Activated T-cell treated with anti-CD3 and anti-CD28 coated beads, Interleukin-2, amount 50 U/mL, for 48 hours (primary cell): ENCODE data around the gene ATG13.
"Not testable (repeated sequence)": the region's sequence is repeated elsewhere in the genome, so short reads cannot be mapped to it uniquely, and the experiment has no call there.

Experiments
- DNase-seq, 2 experiments: peaks; one replicate each; pipeline ENCODE4 v3.0.0-alpha.2; 2020

The ATG13 gene

GRCh38 chr11:46649180-46649738 is 31.9 kb downstream of the ATG13 start:
- no peak for DNase-seq

- no peak for DNase-seq
Observed at GRCh38 chr11:46655631-46656030, 38.3 kb downstream of the ATG13 start.

GRCh38 chr11:46657186-46657585 is 39.8 kb downstream of the ATG13 start:
- DNase-seq, result no peak

GRCh38 chr11:46658259-46658658 is 40.9 kb downstream of the ATG13 start:
- no peak for DNase-seq

- DNase-seq, result no peak
Observed at GRCh38 chr11:46659908-46660307, 42.6 kb downstream of the ATG13 start.

- no peak for DNase-seq
Observed at GRCh38 chr11:46661836-46662235, 44.5 kb downstream of the ATG13 start.

- DNase-seq, result no peak
Observed at GRCh38 chr11:46662366-46662765, 45.0 kb downstream of the ATG13 start.

- no peak for DNase-seq
Observed at GRCh38 chr11:46663277-46663940, 46.1 kb downstream of the ATG13 start.

GRCh38 chr11:46664612-46665011 is 47.3 kb downstream of the ATG13 start:
- no peak for DNase-seq

- DNase-seq, result no peak
Observed at GRCh38 chr11:46665356-46665755, 48.0 kb downstream of the ATG13 start.

- DNase-seq, result no peak
Observed at GRCh38 chr11:46666516-46666915, 49.2 kb downstream of the ATG13 start.

GRCh38 chr11:46667043-46667481 is 49.7 kb downstream of the ATG13 start:
- DNase-seq, result no peak

GRCh38 chr11:46668480-46669085 is 51.2 kb downstream of the ATG13 start:
- no peak for DNase-seq

GRCh38 chr11:46669711-46670139 is 52.4 kb downstream of the ATG13 start:
- no peak for DNase-seq

GRCh38 chr11:46670521-46670920 is 53.2 kb downstream of the ATG13 start:
- not testable (repeated sequence) for DNase-seq

- no peak for DNase-seq
Observed at GRCh38 chr11:46671958-46672315, 54.6 kb downstream of the ATG13 start.

- no peak for DNase-seq
Observed at GRCh38 chr11:46672381-46672839, 55.1 kb downstream of the ATG13 start.

- no peak for DNase-seq
Observed at GRCh38 chr11:46673713-46674462, 56.5 kb downstream of the ATG13 start.

- DNase-seq, result no peak
Observed at GRCh38 chr11:46674463-46675287, 57.3 kb downstream of the ATG13 start.

GRCh38 chr11:46675288-46675851 is 58.0 kb downstream of the ATG13 start:
- DNase-seq, result no peak

GRCh38 chr11:46675949-46676348 is 58.6 kb downstream of the ATG13 start:
- no peak for DNase-seq

- no peak for DNase-seq
Observed at GRCh38 chr11:46676436-46677158, 59.2 kb downstream of the ATG13 start.
